HG03342 (cell line): ENCODE data around the gene HOXA13.

Experiments used
- ATAC-seq: cut with Tn5 transposase; IDR thresholded peaks from one replicate; pipeline ENCODE4 v1.9.1; 2021; ENCODE audit warnings: mild to moderate bottlenecking, moderate library complexity; ENCODE audit not compliant: unreplicated experiment

HOXA13 gene

GRCh38 chr7:27149842-27150567 lies 49.9 kb downstream of the HOXA13 start:
- no peak for ATAC-seq

- ATAC-seq: no peak
Observed at GRCh38 chr7:27148756-27149641, 50.9 kb downstream of the HOXA13 start.

- ATAC-seq: no peak
Observed at GRCh38 chr7:27148031-27148755, 51.7 kb downstream of the HOXA13 start.

GRCh38 chr7:27147199-27148030 lies 52.5 kb downstream of the HOXA13 start, which contains the start of gene HOXA6:
Gene HOXA6, minus strand, starts transcription at chr7:27147774. Its CDS starts 25 bp downstream, at chr7:27147749.
- ATAC-seq: no peak

- no peak for ATAC-seq
Observed at GRCh38 chr7:27146491-27147198, 53.2 kb downstream of the HOXA13 start.

- ATAC-seq: no peak
Observed at GRCh38 chr7:27145914-27146412, 53.9 kb downstream of the HOXA13 start.

- no peak for ATAC-seq
Observed at GRCh38 chr7:27145165-27145913, 54.6 kb downstream of the HOXA13 start.

GRCh38 chr7:27144781-27145164 lies 55.1 kb downstream of the HOXA13 start:
- ATAC-seq: no peak
